ENCODE results near the gene ATXN7L3.

- TF ChIP-seq ELF4 (IDR thresholded peaks at IDR 0.05) (no peak), BHLHE40 (IDR thresholded peaks at IDR 0.05; ENCODE audit: borderline replicate concordance) (no peak)
Measured at GRCh38 chr17:44232061-44232460, 32.4 kb upstream of the ATXN7L3 start.

Data from HEK293T (cell line).